Ovary (tissue), 3 donors: Measurements from ENCODE around the gene ZNF385A.

Experiments used
- POLR2A ChIP-seq: fragments of 450-650 bp; IDR thresholded peaks from one replicate; pipeline ENCODE4 v1.6.1; 2017; ENCODE audit warnings: antibody characterized with exemption, mild to moderate bottlenecking, moderate library complexity
- TF ChIP-seq, protein P1 (sequence below), 3 donors: fragments of 450-650 bp in 2 of 3; fragments of 200-600 bp in 1 of 3; IDR thresholded peaks; one replicate each; pipeline versions ENCODE4 v1.5.1 to v1.8.0; 2016 to 2022; ENCODE audit warnings: antibody characterized with exemption in 3 of 3, mild to moderate bottlenecking in 1 of 3
- donor health status: DM: no; HTN: no; CAD: no.

DNA sequence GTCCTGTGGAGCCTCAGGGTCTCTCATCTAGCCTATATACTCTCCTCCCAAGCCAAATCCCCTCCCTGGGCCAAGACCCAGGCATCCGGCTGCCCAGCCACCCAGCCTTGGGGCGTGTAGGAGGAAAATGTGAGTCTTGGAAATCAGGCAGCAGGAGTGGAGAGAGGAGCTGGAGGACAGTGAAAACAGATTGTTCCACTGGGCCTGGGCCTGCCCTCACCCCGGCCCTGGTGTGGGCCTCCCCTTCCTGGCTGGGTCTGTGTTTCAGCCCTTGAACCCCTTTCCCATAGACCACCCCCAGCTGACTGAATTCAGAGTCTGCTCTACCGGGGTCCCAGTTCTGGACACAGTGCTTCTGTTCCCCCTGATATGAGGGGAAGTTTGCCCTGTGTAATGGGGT is 27.8 kb upstream of the ZNF385A start:
- TF ChIP-seq, protein P1, sequence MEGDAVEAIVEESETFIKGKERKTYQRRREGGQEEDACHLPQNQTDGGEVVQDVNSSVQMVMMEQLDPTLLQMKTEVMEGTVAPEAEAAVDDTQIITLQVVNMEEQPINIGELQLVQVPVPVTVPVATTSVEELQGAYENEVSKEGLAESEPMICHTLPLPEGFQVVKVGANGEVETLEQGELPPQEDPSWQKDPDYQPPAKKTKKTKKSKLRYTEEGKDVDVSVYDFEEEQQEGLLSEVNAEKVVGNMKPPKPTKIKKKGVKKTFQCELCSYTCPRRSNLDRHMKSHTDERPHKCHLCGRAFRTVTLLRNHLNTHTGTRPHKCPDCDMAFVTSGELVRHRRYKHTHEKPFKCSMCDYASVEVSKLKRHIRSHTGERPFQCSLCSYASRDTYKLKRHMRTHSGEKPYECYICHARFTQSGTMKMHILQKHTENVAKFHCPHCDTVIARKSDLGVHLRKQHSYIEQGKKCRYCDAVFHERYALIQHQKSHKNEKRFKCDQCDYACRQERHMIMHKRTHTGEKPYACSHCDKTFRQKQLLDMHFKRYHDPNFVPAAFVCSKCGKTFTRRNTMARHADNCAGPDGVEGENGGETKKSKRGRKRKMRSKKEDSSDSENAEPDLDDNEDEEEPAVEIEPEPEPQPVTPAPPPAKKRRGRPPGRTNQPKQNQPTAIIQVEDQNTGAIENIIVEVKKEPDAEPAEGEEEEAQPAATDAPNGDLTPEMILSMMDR (IDR thresholded peaks at IDR 0.05) = no peak
- no peak for TF ChIP-seq POLR2A
